HG02970 (cell line): ENCODE measurements around the gene CAMTA1.

Source experiments
- ATAC-seq: cut with Tn5 transposase; IDR thresholded peaks from one replicate; pipeline ENCODE4 v1.9.1; 2021; ENCODE audit warnings: mild to moderate bottlenecking, moderate library complexity, moderate number of reproducible peaks; ENCODE audit not compliant: unreplicated experiment, low FRiP score

Gene CAMTA1

DNA sequence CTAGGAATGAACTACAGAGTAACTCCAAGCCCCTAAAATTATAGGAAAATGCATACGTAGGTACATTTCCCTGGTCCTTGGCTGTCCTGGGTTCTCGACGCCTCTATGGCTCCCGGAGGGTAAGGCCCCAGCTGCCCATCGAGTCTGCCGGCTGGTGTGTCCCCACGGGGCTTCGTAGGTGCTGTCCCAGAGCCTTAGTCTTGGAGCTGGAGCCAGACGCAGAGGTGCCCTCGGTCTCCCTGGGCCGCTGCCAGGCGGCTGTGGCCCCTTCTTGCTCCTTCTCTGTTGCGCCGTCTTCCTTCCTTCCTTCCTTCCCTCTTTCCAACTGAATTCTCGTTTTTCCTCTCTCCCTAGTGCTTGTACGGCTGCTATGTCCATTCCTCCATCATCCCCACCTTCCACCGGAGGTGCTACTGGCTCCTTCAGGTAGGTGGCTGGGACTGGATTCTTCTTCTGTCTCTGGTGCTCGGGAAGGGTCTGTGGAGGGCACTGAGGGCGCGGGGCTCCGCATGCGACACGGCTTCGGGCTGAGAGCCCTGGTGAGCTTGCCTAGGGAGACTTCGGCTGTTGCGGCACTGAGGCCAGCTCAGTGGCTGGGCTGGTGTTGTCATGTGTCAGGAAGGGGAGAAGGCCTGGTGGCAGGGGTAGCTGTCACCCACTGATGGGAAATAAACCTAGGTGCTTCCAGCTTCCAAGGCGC is 682.4 kb downstream of the CAMTA1 start:
- no peak for ATAC-seq

DNA sequence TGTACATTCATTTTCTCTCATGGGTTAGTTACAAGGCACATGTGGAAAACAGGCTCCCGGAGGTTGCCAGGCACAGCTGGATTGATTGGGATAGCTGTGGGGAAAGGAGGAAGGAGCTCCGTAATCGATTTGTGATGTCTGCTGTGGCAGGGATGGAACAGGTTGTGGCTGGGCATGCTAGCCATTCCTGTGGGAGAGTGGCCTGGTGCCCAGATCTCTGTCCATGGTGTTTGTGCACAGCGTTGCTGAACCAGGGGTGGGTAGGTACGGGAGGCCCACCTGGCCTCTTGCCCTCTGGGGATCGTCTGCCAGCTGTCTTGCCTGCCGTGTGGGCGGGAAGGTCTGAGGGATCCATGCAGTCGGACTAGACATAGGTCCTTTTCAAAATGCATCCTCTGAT is 683.0 kb downstream of the CAMTA1 start:
- ATAC-seq = no peak

DNA sequence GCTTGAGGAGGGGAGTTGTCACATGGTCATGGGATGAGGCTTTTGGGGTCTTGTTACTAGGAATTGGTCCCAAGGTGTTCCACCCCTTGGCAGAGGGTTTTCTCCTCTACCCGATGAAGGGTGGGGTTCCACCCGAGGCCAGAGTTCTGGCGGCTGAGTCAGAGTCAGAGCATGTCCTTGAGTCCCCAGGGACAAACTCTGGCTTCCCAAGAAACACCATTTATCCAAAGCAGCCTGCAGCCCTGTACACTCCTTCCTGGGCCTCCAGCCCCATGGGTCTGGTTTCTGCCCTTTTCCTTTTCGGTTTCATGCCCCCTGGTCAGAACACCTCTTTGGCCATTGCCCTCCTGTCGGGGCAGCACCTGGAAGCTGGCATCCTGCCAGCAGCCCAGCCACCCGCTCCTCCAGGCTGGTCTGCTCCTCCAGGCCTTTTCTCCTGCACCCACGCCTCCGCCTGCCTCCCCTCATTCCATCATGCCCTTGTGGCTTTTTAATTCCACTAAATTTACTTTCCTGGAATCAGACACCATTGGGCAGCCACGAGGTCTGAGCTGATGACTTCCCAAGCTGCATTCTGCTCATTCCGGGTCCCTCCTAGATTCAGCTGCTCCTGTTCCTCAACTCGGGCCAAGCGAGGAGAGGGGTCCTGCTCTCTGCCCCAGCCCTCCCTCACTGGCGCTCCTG is 684.1 kb downstream of the CAMTA1 start:
- no peak for ATAC-seq

DNA sequence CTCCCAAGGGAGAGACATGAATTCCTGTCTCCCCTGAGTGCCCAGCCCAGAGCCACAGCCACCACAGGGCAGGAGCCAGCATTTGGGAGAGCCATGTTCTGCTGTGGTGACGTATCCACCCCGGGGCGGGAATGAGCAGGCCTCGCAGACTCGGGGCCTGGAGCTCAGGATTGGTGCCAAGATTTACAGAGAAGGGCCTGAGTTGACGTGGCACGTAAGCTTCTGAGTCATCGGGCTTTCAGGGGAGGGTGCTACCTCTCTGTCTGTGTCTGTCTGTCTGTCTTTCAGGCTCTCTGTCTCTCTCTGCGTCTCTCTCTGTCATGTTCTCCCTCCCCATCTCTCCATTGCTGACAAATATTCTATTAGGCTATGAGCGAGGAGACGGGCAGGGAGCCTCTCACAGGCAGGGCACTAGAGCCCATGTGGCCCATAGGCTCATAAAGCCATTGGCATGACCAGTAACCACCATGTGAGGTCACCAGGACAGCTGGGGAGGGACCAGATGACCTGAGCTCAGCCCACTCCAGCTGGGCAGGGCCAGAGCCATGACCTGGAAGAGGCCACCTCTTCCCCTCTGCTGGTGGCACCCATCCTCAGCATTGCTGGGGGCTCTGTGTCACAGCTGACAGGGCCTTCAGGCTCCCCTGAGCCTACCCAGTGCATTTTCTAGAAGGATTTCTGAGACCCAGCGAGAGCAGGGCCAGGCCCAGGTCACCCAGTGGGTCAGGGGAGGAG is 685.8 kb downstream of the CAMTA1 start:
- no peak for ATAC-seq

DNA sequence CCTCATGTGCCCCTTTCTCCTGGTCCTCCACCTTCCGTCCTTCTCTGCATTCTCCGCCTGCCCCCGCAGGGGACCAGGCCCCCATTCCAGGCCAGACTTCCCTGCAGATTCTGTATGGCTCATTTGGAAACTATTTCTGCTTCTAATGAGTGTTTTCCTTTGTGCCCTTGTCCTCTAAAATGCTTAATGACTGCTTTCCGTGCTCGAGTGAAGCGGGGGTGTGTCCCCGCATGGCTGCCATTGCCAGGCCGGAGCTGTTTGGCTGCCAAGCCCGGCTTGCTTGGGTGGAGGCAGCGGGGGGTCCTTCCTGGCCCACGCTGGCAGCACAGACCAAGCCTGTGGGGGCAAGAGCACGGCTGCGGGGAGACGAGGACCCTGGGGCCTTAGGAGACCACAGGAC is 686.6 kb downstream of the CAMTA1 start:
- ATAC-seq = no peak

DNA sequence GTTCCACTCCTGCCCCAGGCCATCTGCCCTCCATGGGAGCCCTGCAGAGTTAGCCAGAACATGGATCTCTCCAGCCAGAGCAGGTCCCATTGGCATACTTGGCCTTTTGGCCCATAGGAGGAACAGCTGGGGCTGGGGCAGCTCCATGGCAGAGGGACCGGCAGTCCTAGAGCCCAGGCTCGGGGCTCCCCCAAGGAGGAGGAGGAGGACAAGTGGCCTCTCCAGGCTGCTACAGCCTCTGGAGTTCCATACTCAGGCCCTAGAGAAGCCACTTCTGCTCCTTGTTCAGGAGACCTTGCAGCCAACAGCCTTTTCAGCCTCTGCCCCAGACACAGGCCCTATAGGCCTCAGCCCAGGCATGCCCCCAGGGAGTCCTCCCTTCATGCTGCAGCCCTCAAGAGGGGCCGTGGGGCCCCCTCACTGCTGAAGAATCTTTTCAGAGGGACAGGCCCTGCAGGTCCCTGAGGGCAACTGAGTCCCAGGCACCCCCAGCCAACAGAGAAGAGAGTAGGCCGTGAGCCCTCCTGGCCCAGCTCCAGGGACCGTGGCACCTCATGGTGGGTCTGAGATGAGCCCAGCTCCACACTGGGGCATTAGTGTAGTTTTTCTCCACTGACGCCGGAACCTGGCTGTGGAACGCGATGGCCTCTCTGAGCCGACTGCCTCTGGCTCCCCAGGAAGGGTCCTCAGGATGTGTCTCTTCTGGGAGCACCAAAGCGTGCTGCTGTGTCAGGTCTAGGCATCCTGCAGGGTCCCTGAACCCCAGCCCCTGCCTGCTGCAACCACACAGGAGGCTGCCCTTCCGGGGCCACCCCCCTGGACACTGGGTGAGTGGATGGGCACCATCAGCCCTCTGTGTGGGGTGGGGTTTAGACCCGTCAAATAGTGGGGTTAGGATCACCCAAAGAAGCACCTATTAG is 688.2 kb downstream of the CAMTA1 start:
- no peak for ATAC-seq

GRCh38 chr1:7474143-7474490 is 688.9 kb downstream of the CAMTA1 start:
- ATAC-seq = no peak

- no peak for ATAC-seq
These were observed 689.7 kb downstream of the CAMTA1 start for GRCh38 chr1:7474786-7475502.

GRCh38 chr1:7475691-7476090 is 690.4 kb downstream of the CAMTA1 start:
- ATAC-seq = no peak

DNA sequence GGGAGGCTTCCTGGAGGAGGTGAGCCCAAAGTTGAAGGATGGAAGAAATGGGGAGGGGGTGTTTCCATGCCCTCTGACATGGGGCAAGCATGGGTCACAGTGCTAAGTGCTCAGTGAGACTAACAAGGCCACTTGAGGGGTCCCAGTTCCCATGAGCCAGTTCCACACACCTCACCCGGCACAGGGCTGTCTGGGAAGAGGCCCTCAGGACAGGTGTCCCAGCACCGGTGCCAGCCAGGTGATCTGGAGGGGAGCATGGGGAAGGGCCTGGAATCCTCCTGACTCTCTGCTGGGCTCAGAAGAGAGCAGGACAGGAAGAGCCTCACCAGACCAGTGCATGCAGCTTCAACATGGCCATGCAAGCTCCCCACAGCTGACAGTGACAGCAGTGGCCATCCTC is 691.1 kb downstream of the CAMTA1 start:
- ATAC-seq = no peak

DNA sequence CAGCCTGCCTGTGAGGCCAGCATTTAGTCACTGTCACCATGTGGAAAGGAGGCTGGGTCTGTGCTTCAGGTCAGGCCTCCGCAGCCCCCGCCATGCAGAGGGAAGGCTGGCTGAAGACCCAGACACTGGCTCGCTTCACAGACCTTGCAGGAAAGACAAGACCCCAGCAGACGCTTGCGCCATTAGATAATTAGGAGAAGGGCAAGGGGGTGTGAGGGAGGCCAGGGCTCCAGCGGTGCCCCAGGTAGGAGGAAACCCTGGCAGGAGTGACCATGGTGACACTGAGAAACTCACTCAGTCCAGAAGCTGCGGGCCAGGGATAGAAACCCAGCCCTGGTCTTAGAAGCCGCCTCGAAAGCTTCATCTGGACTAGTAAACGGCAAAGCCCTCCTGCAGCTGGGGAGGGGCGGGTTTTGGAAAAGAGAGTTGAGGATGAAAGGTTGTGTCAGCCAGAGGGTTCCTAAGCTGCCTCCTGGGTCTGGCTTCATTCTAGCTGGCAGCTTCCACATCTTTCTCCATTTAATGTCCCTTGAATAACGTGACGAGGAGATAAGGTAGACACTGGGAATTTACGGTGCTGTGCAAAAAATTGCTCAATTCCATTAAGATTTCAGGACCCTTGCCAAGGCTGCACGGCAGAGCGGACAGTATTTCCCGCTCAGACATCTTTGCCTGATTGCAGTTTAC is 691.8 kb downstream of the CAMTA1 start:
- no peak for ATAC-seq

- no peak for ATAC-seq
These were observed 692.3 kb downstream of the CAMTA1 start for GRCh38 chr1:7477593-7477992.

DNA sequence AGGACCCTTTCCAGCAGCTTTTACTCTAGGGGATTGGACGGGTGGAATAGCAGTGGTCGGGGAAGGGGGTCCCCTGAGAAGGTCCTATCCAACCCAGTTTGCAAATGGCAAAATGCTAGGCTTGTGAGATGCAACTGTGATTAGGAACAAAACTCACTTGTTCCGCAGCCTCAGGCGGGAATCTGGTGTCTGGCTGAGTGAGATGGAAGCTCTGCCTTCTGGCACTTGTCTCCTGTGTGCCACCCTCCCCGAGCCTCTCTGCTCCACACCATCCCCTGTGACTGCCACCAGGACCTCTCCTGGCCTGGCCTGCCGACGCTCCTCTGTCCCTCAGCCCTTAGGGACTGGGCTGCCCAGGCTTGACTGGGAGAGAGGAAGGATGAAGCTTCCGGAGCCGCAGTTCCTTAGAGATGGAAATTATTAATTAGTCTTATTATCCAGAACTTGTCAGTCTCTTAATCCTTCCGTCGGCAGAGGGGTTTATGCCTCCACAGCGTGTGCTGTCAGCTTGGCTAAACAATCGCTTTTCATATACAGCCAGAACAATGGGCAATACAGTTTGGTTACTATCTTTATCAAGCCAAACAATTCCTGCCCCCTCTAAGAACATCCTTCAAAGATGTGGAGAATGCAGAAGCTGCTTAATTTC is 693.0 kb downstream of the CAMTA1 start:
- ATAC-seq = no peak

GRCh38 chr1:7478809-7479499 is 693.7 kb downstream of the CAMTA1 start:
- ATAC-seq = no peak

- no peak for ATAC-seq
These were observed 694.3 kb downstream of the CAMTA1 start for GRCh38 chr1:7479571-7479970.

DNA sequence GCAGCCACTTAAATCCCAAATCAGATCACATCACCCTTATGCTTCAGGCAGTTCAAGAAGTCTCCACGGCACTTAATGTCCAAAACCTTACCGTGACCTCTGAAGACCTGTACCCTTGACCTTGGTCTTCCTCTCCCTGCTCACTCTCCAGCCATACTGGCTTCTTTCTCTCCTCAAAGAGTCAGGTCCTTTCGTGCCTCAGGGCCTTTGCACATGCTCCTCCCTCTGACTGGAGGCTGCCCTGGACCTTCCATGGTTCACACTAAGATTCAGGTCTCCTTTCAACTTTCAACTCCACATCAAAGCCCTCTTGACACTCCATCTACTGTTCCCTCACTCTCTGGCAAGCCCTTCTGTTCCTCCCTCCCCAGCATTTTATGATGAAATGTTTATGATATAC is 695.9 kb downstream of the CAMTA1 start:
- ATAC-seq = no peak

GRCh38 chr1:7482077-7482476 is 696.8 kb downstream of the CAMTA1 start:
- ATAC-seq = no peak

DNA sequence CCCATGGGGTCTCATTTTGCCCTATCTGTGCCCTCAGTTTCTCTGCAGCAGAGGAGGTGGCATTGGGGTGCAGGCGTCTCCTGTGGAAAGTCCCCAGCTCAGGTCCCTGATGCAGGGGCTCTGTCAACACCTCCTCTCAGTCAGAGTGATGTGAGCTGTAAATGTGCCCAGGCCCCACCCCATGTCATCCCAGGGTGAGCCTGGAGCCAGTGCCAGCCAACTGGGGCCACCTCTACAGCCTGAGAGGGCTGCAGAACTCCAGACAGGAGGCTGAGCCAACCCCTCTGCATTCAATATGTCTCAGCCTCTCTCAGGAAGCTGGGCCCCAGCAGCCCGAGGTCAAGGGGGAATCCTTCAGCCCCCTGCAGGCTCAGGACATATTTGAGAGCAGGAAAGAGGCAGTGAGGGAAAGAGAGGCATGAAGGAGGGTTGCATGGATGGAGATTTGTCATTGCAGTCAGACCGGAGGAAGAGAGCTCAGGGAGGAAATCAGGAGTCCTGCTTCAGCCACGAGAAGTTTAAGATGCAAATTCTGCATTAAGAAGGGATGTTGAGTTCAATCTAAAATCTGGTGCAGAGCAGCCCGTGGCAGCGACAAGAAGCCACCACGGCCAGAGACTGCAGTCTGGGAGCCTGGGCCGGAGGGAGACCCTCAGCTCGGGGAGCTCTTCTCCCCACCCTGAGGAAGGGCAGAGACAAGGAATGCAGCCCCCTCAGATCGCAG is 697.7 kb downstream of the CAMTA1 start:
- no peak for ATAC-seq
